ENCODE measurements around the gene FOSL2.

FOSL2 gene

GRCh38 chr2:28397043-28397381 lies 4.4 kb downstream of the FOSL2 start:
- no peak for DNase-seq

GRCh38 chr2:28398101-28398834 lies 5.6 kb downstream of the FOSL2 start:
- no peak for DNase-seq

GRCh38 chr2:28399289-28399688 lies 6.6 kb downstream of the FOSL2 start:
- no peak for DNase-seq

- DNase-seq = no peak
Observed at GRCh38 chr2:28399956-28400355, 7.3 kb downstream of the FOSL2 start.

GRCh38 chr2:28400419-28400818 lies 7.8 kb downstream of the FOSL2 start:
- no peak for DNase-seq

GRCh38 chr2:28400921-28401320 lies 8.3 kb downstream of the FOSL2 start:
- no peak for DNase-seq

GRCh38 chr2:28401411-28401810 lies 8.8 kb downstream of the FOSL2 start:
- DNase-seq = no peak

GRCh38 chr2:28401948-28402550 lies 9.4 kb downstream of the FOSL2 start:
- DNase-seq = no peak

GRCh38 chr2:28403370-28403956 lies 10.8 kb downstream of the FOSL2 start:
- no peak for DNase-seq

GRCh38 chr2:28404086-28404485 lies 11.4 kb downstream of the FOSL2 start:
- no peak for DNase-seq

GRCh38 chr2:28405537-28405936 lies 12.9 kb downstream of the FOSL2 start:
- no peak for DNase-seq

GRCh38 chr2:28406276-28407096 lies 13.8 kb downstream of the FOSL2 start:
- DNase-seq = no peak

- DNase-seq = no peak
Observed at GRCh38 chr2:28407131-28407975, 14.7 kb downstream of the FOSL2 start.

- no peak for DNase-seq
Observed at GRCh38 chr2:28407976-28408690, 15.5 kb downstream of the FOSL2 start.

- no peak for DNase-seq
Observed at GRCh38 chr2:28408764-28409599, 16.3 kb downstream of the FOSL2 start.

- DNase-seq = no peak
Observed at GRCh38 chr2:28411166-28411755, 18.6 kb downstream of the FOSL2 start.

- DNase-seq = no peak
Observed at GRCh38 chr2:28411956-28412609, 19.4 kb downstream of the FOSL2 start.

- DNase-seq = no peak
Observed at GRCh38 chr2:28412625-28413151, 20.0 kb downstream of the FOSL2 start.

- no peak for DNase-seq
Observed at GRCh38 chr2:28413152-28413898, 20.7 kb downstream of the FOSL2 start.

Measured in hippocampal formation (tissue), 2 donors.